ENCODE measurements around the gene RBM8A. TPM values are rescaled to one million over a fixed set of nuclear protein-coding genes. Genes with fewer than 3 reads are reported as not detected.

RBM8A gene
- total and polyA plus RNA-seq, 5 donors from 2014 or later, result 143 to 176 (median 154) TPM

- no peak overlapping the region for H3K27ac Mint-ChIP-seq
- no peak overlapping the region for H3K4me3 ChIP-seq (ENCODE audit: low read depth, low read length)
- peaks cover 7% of the 10 kb centered on the region for H3K27me3 Mint-ChIP-seq
- no peak overlapping the region for H3K4me3 Mint-ChIP-seq
- no peak for ATAC-seq (ENCODE audit: low read depth in 2 of 2)
- no peaks in the 10 kb centered on the region for H3K4me1 ChIP-seq (ENCODE audit: control insufficient read depth, insufficient read depth, low read length, poor library complexity, severe bottlenecking)
- H3K36me3 Mint-ChIP-seq, result peaks cover 12% of the 10 kb centered on the region
- H3K27ac ChIP-seq (ENCODE audit: insufficient read depth, low read length, poor library complexity, severe bottlenecking), result no peak overlapping the region
- no peaks in the 10 kb centered on the region for H3K9me3 ChIP-seq (ENCODE audit: control insufficient read depth in 2 of 2, low read length in 2 of 2)
- no peaks in the 10 kb centered on the region for H3K36me3 ChIP-seq (ENCODE audit: control insufficient read depth, insufficient read depth, low read length)
- H3K4me1 Mint-ChIP-seq, result no peaks in the 10 kb centered on the region
- H3K9me3 Mint-ChIP-seq, result no peaks in the 10 kb centered on the region
- H3K27me3 ChIP-seq (ENCODE audit: control insufficient read depth, insufficient read depth, low read length), result no peaks in the 10 kb centered on the region
- DNase-seq, result no peak
Observed at GRCh38 chr1:145892486-145893087, 34.7 kb downstream of the RBM8A start.

GRCh38 chr1:145891587-145892485 is 35.4 kb downstream of the RBM8A start:
- H3K36me3 ChIP-seq (ENCODE audit: control insufficient read depth, insufficient read depth, low read length), result no peaks in the 10 kb centered on the region
- H3K4me3 ChIP-seq (ENCODE audit: low read depth, low read length), result no peak overlapping the region
- H3K36me3 Mint-ChIP-seq, result peaks cover 6% of the 10 kb centered on the region
- no peaks in the 10 kb centered on the region for H3K27me3 ChIP-seq (ENCODE audit: control insufficient read depth, insufficient read depth, low read length)
- ATAC-seq (ENCODE audit: low read depth in 2 of 2), result peak; percentile 58 to 64
- no peaks in the 10 kb centered on the region for H3K9me3 Mint-ChIP-seq
- no peak overlapping the region for H3K27ac ChIP-seq (ENCODE audit: insufficient read depth, low read length, poor library complexity, severe bottlenecking)
- peak; percentile 23 to 60 (median 42) for DNase-seq
- H3K27me3 Mint-ChIP-seq, result peaks cover 9% of the 10 kb centered on the region
- H3K27ac Mint-ChIP-seq, result no peak overlapping the region
- no peaks in the 10 kb centered on the region for H3K4me1 ChIP-seq (ENCODE audit: control insufficient read depth, insufficient read depth, low read length, poor library complexity, severe bottlenecking)
- H3K4me1 Mint-ChIP-seq, result peaks cover 0 to 1% (median under 1%) of the 10 kb centered on the region in 4 donors
- no peak overlapping the region for H3K4me3 Mint-ChIP-seq
- no peaks in the 10 kb centered on the region for H3K9me3 ChIP-seq (ENCODE audit: control insufficient read depth in 2 of 2, low read length in 2 of 2)

GRCh38 chr1:145891143-145891542 is 36.1 kb downstream of the RBM8A start:
- ATAC-seq (ENCODE audit: low read depth in 2 of 2) (no peak), DNase-seq (no peak)
- no peak overlapping the region for H3K27ac ChIP-seq (ENCODE audit: insufficient read depth, low read length, poor library complexity, severe bottlenecking)
- no peaks in the 10 kb centered on the region for H3K36me3 ChIP-seq (ENCODE audit: control insufficient read depth, insufficient read depth, low read length)
- H3K27me3 ChIP-seq (ENCODE audit: control insufficient read depth, insufficient read depth, low read length), result no peaks in the 10 kb centered on the region
- Mint-ChIP-seq H3K9me3 (no peaks in the 10 kb centered on the region), H3K36me3 (no peaks in the 10 kb centered on the region), H3K4me1 (peaks cover 0 to 6% (median 4%) of the 10 kb centered on the region in 4 donors), H3K4me3 (no peak overlapping the region), H3K27ac (no peak overlapping the region), H3K27me3 (peaks cover 15% of the 10 kb centered on the region)
- H3K4me3 ChIP-seq (ENCODE audit: low read depth, low read length), result no peak overlapping the region
- H3K4me1 ChIP-seq (ENCODE audit: control insufficient read depth, insufficient read depth, low read length, poor library complexity, severe bottlenecking), result peaks cover 5% of the 10 kb centered on the region
- H3K9me3 ChIP-seq (ENCODE audit: control insufficient read depth in 2 of 2, low read length in 2 of 2), result no peaks in the 10 kb centered on the region

GRCh38 chr1:145889722-145890121 is 37.6 kb downstream of the RBM8A start:
- no peak overlapping the region for H3K27ac ChIP-seq (ENCODE audit: insufficient read depth, low read length, poor library complexity, severe bottlenecking)
- H3K4me3 ChIP-seq (ENCODE audit: low read depth, low read length), result no peak overlapping the region
- H3K36me3 ChIP-seq (ENCODE audit: control insufficient read depth, insufficient read depth, low read length), result no peaks in the 10 kb centered on the region
- Mint-ChIP-seq H3K9me3 (no peaks in the 10 kb centered on the region), H3K27ac (no peak overlapping the region), H3K36me3 (no peaks in the 10 kb centered on the region), H3K4me3 (no peak overlapping the region), H3K4me1 (peaks cover 0 to 17% (median 11%) of the 10 kb centered on the region in 4 donors), H3K27me3 (peaks cover 27% of the 10 kb centered on the region)
- H3K4me1 ChIP-seq (ENCODE audit: control insufficient read depth, insufficient read depth, low read length, poor library complexity, severe bottlenecking), result peaks cover 11% of the 10 kb centered on the region
- DNase-seq, result no peak
- H3K27me3 ChIP-seq (ENCODE audit: control insufficient read depth, insufficient read depth, low read length), result peaks cover 3% of the 10 kb centered on the region
- ATAC-seq (ENCODE audit: low read depth in 2 of 2), result no peak
- H3K9me3 ChIP-seq (ENCODE audit: control insufficient read depth in 2 of 2, low read length in 2 of 2), result no peaks in the 10 kb centered on the region

- no peak for ATAC-seq (ENCODE audit: low read depth in 2 of 2)
- H3K9me3 Mint-ChIP-seq, result no peaks in the 10 kb centered on the region
- H3K27ac ChIP-seq (ENCODE audit: insufficient read depth, low read length, poor library complexity, severe bottlenecking), result no peak overlapping the region
- no peak for DNase-seq
- H3K27me3 Mint-ChIP-seq, result peaks cover 45% of the 10 kb centered on the region
- H3K27me3 ChIP-seq (ENCODE audit: control insufficient read depth, insufficient read depth, low read length), result peaks cover 14% of the 10 kb centered on the region
- no peaks in the 10 kb centered on the region for H3K36me3 ChIP-seq (ENCODE audit: control insufficient read depth, insufficient read depth, low read length)
- H3K4me1 ChIP-seq (ENCODE audit: control insufficient read depth, insufficient read depth, low read length, poor library complexity, severe bottlenecking), result peaks cover 11% of the 10 kb centered on the region
- H3K4me1 Mint-ChIP-seq, result peaks cover 0 to 21% (median 11%) of the 10 kb centered on the region in 4 donors
- H3K36me3 Mint-ChIP-seq, result no peaks in the 10 kb centered on the region
- H3K9me3 ChIP-seq (ENCODE audit: control insufficient read depth in 2 of 2, low read length in 2 of 2), result no peaks in the 10 kb centered on the region
- peak overlapping the region in 3 of 4 donors; percentile 27 to 89 (median 43) for H3K4me3 Mint-ChIP-seq
- no peak overlapping the region for H3K4me3 ChIP-seq (ENCODE audit: low read depth, low read length)
- H3K27ac Mint-ChIP-seq, result no peak overlapping the region
Observed at GRCh38 chr1:145887631-145888030, 39.7 kb downstream of the RBM8A start.

- H3K9me3 Mint-ChIP-seq, result no peaks in the 10 kb centered on the region
- H3K27ac Mint-ChIP-seq, result no peak overlapping the region
- H3K36me3 ChIP-seq (ENCODE audit: control insufficient read depth, insufficient read depth, low read length), result no peaks in the 10 kb centered on the region
- ATAC-seq (ENCODE audit: low read depth in 2 of 2), result no peak
- no peak for DNase-seq
- H3K4me1 ChIP-seq (ENCODE audit: control insufficient read depth, insufficient read depth, low read length, poor library complexity, severe bottlenecking), result peaks cover 11% of the 10 kb centered on the region
- H3K36me3 Mint-ChIP-seq, result no peaks in the 10 kb centered on the region
- H3K27ac ChIP-seq (ENCODE audit: insufficient read depth, low read length, poor library complexity, severe bottlenecking), result no peak overlapping the region
- peaks cover 0 to 21% (median 11%) of the 10 kb centered on the region in 4 donors for H3K4me1 Mint-ChIP-seq
- H3K27me3 Mint-ChIP-seq, result peaks cover 52% of the 10 kb centered on the region
- no peak overlapping the region for H3K4me3 ChIP-seq (ENCODE audit: low read depth, low read length)
- peaks cover 14% of the 10 kb centered on the region for H3K27me3 ChIP-seq (ENCODE audit: control insufficient read depth, insufficient read depth, low read length)
- no peaks in the 10 kb centered on the region for H3K9me3 ChIP-seq (ENCODE audit: control insufficient read depth in 2 of 2, low read length in 2 of 2)
- H3K4me3 Mint-ChIP-seq, result peak overlapping the region; percentile 24 to 76 (median 72)
Observed at GRCh38 chr1:145886816-145887215, 40.5 kb downstream of the RBM8A start.

GRCh38 chr1:145886390-145886789 is 40.9 kb downstream of the RBM8A start:
- H3K27ac Mint-ChIP-seq, result no peak overlapping the region
- no peak for DNase-seq
- Histone ChIP-seq H3K9me3 (ENCODE audit: control insufficient read depth in 2 of 2, low read length in 2 of 2) (no peaks in the 10 kb centered on the region), H3K4me1 (ENCODE audit: control insufficient read depth, insufficient read depth, low read length, poor library complexity, severe bottlenecking) (peaks cover 11% of the 10 kb centered on the region), H3K27me3 (ENCODE audit: control insufficient read depth, insufficient read depth, low read length) (peaks cover 14% of the 10 kb centered on the region), H3K27ac (ENCODE audit: insufficient read depth, low read length, poor library complexity, severe bottlenecking) (no peak overlapping the region), H3K36me3 (ENCODE audit: control insufficient read depth, insufficient read depth, low read length) (no peaks in the 10 kb centered on the region), H3K4me3 (ENCODE audit: low read depth, low read length) (peak overlapping the region; percentile 54)
- peaks cover 57% of the 10 kb centered on the region for H3K27me3 Mint-ChIP-seq
- peaks cover 0 to 21% (median 11%) of the 10 kb centered on the region in 4 donors for H3K4me1 Mint-ChIP-seq
- peak overlapping the region; percentile 76 to 91 (median 87) for H3K4me3 Mint-ChIP-seq
- no peak for ATAC-seq (ENCODE audit: low read depth in 2 of 2)
- H3K9me3 Mint-ChIP-seq, result no peaks in the 10 kb centered on the region
- no peaks in the 10 kb centered on the region for H3K36me3 Mint-ChIP-seq

Data from CD4-positive, CD25-positive, alpha-beta regulatory T cell (primary cell).